Natural killer cell (primary cell): ENCODE data around the gene ICE1. TPM values are rescaled to one million over a fixed set of nuclear protein-coding genes. Genes with fewer than 3 reads are reported as not detected.

Experiments used
- ATAC-seq, 3 donors: fragments of 150-1000 bp in 2 of 3; fragments of 200-7000 bp in 1 of 3; cut with Tn5 transposase; 1 replicate in 1 of 3; 2 replicates in 2 of 3; pipeline ENCODE4 v1.10.0; 2021; ENCODE audit warnings: mild to moderate bottlenecking in 2 of 3, moderate library complexity in 2 of 3
- DNase-seq, 2 donors: peaks; one replicate each; pipeline versions ENCODE4 v3.0.0 to v3.0.0-alpha.2; 2013 to 2021; ENCODE audit warnings: mixed read lengths in 1 of 2
- H3K27ac ChIP-seq: one replicate; pipeline ENCODE4 v1.5.1; 2013; ENCODE audit warnings: mild to moderate bottlenecking, low read length
- H3K27me3 ChIP-seq: one replicate; pipeline ENCODE4 v1.6.1; 2013; ENCODE audit warnings: low read length; ENCODE audit not compliant: control insufficient read depth, insufficient read depth
- H3K36me3 ChIP-seq: one replicate; pipeline ENCODE4 v1.6.1; 2013; ENCODE audit warnings: low read length; ENCODE audit not compliant: control insufficient read depth, insufficient read depth
- H3K4me1 ChIP-seq: one replicate; pipeline ENCODE4 v1.6.1; 2013; ENCODE audit warnings: low read length; ENCODE audit not compliant: control insufficient read depth, insufficient read depth
- H3K4me3 ChIP-seq: one replicate; pipeline ENCODE4 v1.5.1; 2013; ENCODE audit warnings: low read length
- H3K9me3 ChIP-seq: one replicate; pipeline ENCODE4 v1.6.1; 2013; ENCODE audit warnings: low read length; ENCODE audit not compliant: control insufficient read depth, insufficient read depth
- H3K27ac Mint-ChIP-seq, 2 donors: one replicate each; pipeline ENCODE4 v1.8.0; 2022; ENCODE audit warnings: mild to moderate bottlenecking in 2 of 2, mixed read lengths in 2 of 2, moderate library complexity in 1 of 2
- H3K27me3 Mint-ChIP-seq, 2 donors: one replicate each; pipeline ENCODE4 v1.8.0; 2022; ENCODE audit warnings: low read depth in 2 of 2, mixed read lengths in 2 of 2
- H3K36me3 Mint-ChIP-seq: one replicate; pipeline ENCODE4 v1.8.0; 2022; ENCODE audit warnings: mixed read lengths
- H3K4me1 Mint-ChIP-seq, 2 donors: one replicate each; pipeline ENCODE4 v1.8.0; 2022; ENCODE audit warnings: mixed read lengths in 2 of 2
- H3K4me3 Mint-ChIP-seq: one replicate; pipeline ENCODE4 v1.8.0; 2022; ENCODE audit warnings: mild to moderate bottlenecking, moderate library complexity, mixed read lengths
- H3K9me3 Mint-ChIP-seq, 2 donors: one replicate each; pipeline ENCODE4 v1.8.0; 2022; ENCODE audit warnings: mixed read lengths in 2 of 2
- WGBS: methylation state at CpG from one replicate; pipeline ENCODE4 v1.1.7; 2013; ENCODE audit warnings: missing lambda C conversion rate; ENCODE audit not compliant: insufficient coverage; 5-methylcytosine and 5-hydroxymethylcytosine counted together
- intact Hi-C: fragments of 100-400 bp; cut with micrococcal nuclease; formaldehyde crosslinking; loops from one replicate; pipeline ENCODE4 v1.14.2; 2022
- total RNA-seq, 4 donors: library from RNA; stranded (reverse); fragments of 120-200 nt in 1 of 4; gene quantifications; one replicate each; pipeline versions ENCODE4 v1.2.3 to v1.2.4, GENCODE V29; 2013 to 2022
- TF ChIP-seq, protein P1 (sequence below): fragments of 200-600 bp; IDR thresholded peaks from one replicate; pipeline ENCODE4 v1.8.0; 2022; ENCODE audit warnings: antibody characterized with exemption

ICE1 gene
- total RNA-seq, 3 donors from 2014 or later (not counting 1 experiment from before 2014, with no cell fraction given) = 29.7 to 44.5 (median 36.6) TPM

DNA sequence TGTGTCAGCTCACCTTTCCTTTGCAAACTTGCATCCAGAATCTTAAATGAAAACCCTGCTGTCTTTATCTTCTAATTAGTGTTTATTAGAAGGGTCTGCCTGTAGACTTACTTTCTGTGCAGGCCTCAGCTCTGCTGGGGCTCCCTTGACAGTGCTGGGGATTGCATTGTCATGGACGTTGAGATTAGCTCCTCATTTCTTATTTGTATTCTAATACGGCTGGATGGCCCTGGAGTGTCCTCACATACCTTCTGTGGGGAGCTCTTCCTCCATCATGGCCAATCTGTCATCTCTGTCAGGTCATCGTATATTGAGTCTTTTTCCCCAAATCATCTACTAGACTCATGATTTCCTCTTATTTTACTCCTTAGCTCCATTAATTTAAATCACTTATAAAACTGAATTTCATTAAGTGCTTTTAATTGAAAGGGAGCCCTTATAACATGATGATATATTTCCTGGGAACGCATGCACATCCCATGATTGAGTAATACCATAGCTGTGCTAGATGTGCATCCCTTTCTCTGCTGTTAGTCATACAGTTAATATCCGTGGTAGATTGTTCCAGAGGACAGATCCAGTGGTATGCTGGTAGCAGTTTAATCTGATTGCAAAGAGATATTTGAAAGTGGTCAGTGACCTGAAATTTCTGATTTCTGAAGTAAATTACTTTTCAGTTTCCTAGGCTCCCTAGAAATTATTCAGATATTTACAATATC lies 61.6 kb downstream of the ICE1 start:
- H3K36me3 ChIP-seq = peaks cover 3% of the 10 kb centered on the region
- H3K27ac ChIP-seq = no peak overlapping the region
- Mint-ChIP-seq H3K4me1 (peaks cover 57 to 58% of the 10 kb centered on the region in 2 donors), H3K27me3 (no peaks in the 10 kb centered on the region), H3K4me3 (no peak overlapping the region), H3K9me3 (no peaks in the 10 kb centered on the region), H3K36me3 (peaks cover 4% of the 10 kb centered on the region), H3K27ac (no peak overlapping the region)
- H3K4me1 ChIP-seq = peaks cover 20% of the 10 kb centered on the region
- no peaks in the 10 kb centered on the region for H3K27me3 ChIP-seq
- intact Hi-C loops = no loop called here
- DNase-seq = no peak
- H3K4me3 ChIP-seq = no peak overlapping the region
- TF ChIP-seq, protein P1, sequence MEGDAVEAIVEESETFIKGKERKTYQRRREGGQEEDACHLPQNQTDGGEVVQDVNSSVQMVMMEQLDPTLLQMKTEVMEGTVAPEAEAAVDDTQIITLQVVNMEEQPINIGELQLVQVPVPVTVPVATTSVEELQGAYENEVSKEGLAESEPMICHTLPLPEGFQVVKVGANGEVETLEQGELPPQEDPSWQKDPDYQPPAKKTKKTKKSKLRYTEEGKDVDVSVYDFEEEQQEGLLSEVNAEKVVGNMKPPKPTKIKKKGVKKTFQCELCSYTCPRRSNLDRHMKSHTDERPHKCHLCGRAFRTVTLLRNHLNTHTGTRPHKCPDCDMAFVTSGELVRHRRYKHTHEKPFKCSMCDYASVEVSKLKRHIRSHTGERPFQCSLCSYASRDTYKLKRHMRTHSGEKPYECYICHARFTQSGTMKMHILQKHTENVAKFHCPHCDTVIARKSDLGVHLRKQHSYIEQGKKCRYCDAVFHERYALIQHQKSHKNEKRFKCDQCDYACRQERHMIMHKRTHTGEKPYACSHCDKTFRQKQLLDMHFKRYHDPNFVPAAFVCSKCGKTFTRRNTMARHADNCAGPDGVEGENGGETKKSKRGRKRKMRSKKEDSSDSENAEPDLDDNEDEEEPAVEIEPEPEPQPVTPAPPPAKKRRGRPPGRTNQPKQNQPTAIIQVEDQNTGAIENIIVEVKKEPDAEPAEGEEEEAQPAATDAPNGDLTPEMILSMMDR = no peak
- no peak for ATAC-seq
- 92% methylated on average over 5 of the region's 5 CpGs for WGBS
- H3K9me3 ChIP-seq = no peaks in the 10 kb centered on the region

DNA sequence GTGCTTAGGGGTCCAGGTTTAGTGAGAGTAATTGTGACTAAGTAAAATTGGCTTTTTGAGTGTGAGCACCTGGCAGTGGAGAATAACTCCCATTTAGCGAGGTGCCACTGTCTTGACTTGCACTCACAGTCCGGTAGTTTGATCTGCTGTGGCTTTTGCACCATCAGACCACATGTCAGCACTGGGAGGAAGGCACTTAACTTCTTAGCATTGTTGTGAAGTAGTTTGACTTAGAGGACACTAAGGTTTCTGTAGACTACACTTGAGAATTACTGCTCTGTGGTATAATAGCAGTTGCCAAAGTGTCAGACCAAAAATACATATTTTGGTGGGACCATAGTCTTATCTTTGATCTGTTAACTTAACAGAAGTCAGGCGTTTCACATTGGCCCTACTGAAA lies 63.6 kb downstream of the ICE1 start:
- DNase-seq (peak in 1 of 2 donors; percentile 19), ATAC-seq (peak; percentile 71 to 91 (median 83))
- peaks cover 0 to 3% of the 10 kb centered on the region in 2 donors for H3K27me3 Mint-ChIP-seq
- H3K9me3 Mint-ChIP-seq = no peaks in the 10 kb centered on the region
- Histone ChIP-seq H3K27me3 (no peaks in the 10 kb centered on the region), H3K36me3 (peaks cover 17% of the 10 kb centered on the region), H3K4me1 (peaks cover 14% of the 10 kb centered on the region), H3K4me3 (no peak overlapping the region), H3K9me3 (no peaks in the 10 kb centered on the region), H3K27ac (no peak overlapping the region)
- intact Hi-C loops = no loop called here
- peaks cover 22% of the 10 kb centered on the region for H3K36me3 Mint-ChIP-seq
- peak overlapping the region; percentile 57 for H3K4me3 Mint-ChIP-seq
- WGBS = 23% methylated on average over 3 of the region's 3 CpGs
- TF ChIP-seq, protein P1 = no peak
- peaks cover 48 to 49% of the 10 kb centered on the region in 2 donors for H3K4me1 Mint-ChIP-seq
- peak overlapping the region; percentile 56 to 70 for H3K27ac Mint-ChIP-seq

DNA sequence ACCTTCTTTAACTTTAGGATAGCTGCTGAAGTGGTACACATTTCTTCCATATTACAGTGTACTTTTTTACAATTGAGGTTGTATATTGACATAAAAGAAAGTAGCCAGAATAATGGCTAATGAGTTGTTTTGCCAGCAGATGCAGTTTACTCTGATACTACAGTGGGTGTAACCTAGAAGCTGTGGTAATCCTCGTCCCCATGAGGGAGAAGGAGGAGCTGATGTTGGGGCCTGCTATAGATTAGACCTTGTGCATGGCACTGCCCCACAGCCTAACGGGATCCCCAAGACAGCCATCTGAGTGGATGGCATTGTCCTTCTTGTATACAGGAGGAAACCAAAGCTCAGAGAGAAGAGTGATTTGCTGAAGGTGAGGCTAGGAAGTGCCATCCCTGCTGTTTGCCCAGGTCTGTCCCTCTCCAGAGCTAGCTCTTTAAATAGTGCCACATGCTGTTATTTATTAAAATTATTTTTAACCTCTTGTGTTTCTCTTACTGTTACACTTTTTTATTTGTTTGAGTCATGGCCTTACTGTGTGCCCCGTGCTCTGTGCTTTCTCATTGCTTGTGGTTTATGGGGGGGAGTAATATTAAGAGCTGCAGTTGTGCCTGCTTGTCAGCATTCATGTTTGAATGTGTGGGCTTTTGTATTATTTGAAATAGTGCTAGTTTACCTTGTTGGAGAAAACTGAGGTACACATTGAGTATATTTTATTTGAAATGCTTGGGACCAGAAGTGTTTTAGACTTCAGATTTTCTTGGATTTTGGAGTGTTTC lies 65.3 kb downstream of the ICE1 start:
- Mint-ChIP-seq H3K27ac (no peak overlapping the region), H3K9me3 (no peaks in the 10 kb centered on the region), H3K4me1 (peaks cover 46 to 51% of the 10 kb centered on the region in 2 donors), H3K36me3 (peaks cover 23% of the 10 kb centered on the region), H3K4me3 (no peak overlapping the region), H3K27me3 (peaks cover 6 to 7% of the 10 kb centered on the region in 2 donors)
- H3K27ac ChIP-seq = no peak overlapping the region
- no peak for DNase-seq
- no peak for ATAC-seq
- H3K36me3 ChIP-seq = peaks cover 17% of the 10 kb centered on the region
- no peaks in the 10 kb centered on the region for H3K27me3 ChIP-seq
- 74% methylated on average over 3 of the region's 3 CpGs for WGBS
- no peaks in the 10 kb centered on the region for H3K9me3 ChIP-seq
- peaks cover 13% of the 10 kb centered on the region for H3K4me1 ChIP-seq
- TF ChIP-seq, protein P1 = no peak
- no peak overlapping the region for H3K4me3 ChIP-seq
- intact Hi-C loops = no loop called here
